Small intestine (tissue), 7 donors: ENCODE data around the gene VGLL3. TPM values are rescaled to one million over a fixed set of nuclear protein-coding genes. Genes with fewer than 3 reads are reported as not detected.
"Not testable (repeated sequence)": the region's sequence is repeated elsewhere in the genome, so short reads cannot be mapped to it uniquely, and the experiment has no call there.

Experiments used
- DNase-seq, 2 donors: peaks; one replicate each; pipeline versions ENCODE4 v3.0.0 to v3.0.0-alpha.2; 2013
- FAIRE-seq: peaks from 2 replicates; lab custom pipeline; 2012; peaks lifted over from hg19 to GRCh38; lab: Jason Lieb, UNC
- H3K27ac ChIP-seq, 3 donors: one replicate each; pipeline ENCODE4 v1.5.1; 2013; ENCODE audit warnings: low read length in 2 of 3, mild to moderate bottlenecking in 2 of 3, control low read depth in 1 of 3, inconsistent platforms in 1 of 3, low read depth in 1 of 3, moderate library complexity in 1 of 3
- H3K27me3 ChIP-seq, 3 donors: one replicate each; pipeline ENCODE4 v1.6.1; 2013; ENCODE audit warnings: low read length in 3 of 3, inconsistent platforms in 1 of 3; ENCODE audit not compliant: control insufficient read depth in 3 of 3, insufficient read depth in 3 of 3
- H3K36me3 ChIP-seq, 3 donors: one replicate each; pipeline ENCODE4 v1.6.1; 2013; ENCODE audit warnings: low read length in 3 of 3, inconsistent platforms in 1 of 3, low read depth in 1 of 3, mild to moderate bottlenecking in 1 of 3, moderate library complexity in 1 of 3; ENCODE audit not compliant: control insufficient read depth in 3 of 3, insufficient read depth in 2 of 3
- H3K4me1 ChIP-seq, 3 donors: one replicate each; pipeline ENCODE4 v1.6.1; 2013; ENCODE audit warnings: low read length in 2 of 3, inconsistent platforms in 1 of 3, low read depth in 1 of 3, mild to moderate bottlenecking in 1 of 3, moderate library complexity in 1 of 3; ENCODE audit not compliant: control insufficient read depth in 3 of 3, insufficient read depth in 2 of 3
- H3K4me3 ChIP-seq, 3 donors: one replicate each; pipeline ENCODE4 v1.5.1; 2013; ENCODE audit warnings: low read length in 3 of 3, control low read depth in 1 of 3, inconsistent platforms in 1 of 3, low read depth in 1 of 3, mild to moderate bottlenecking in 1 of 3, moderate library complexity in 1 of 3
- H3K9me3 ChIP-seq, 2 donors: one replicate each; pipeline ENCODE4 v1.6.1; 2013; ENCODE audit warnings: low read depth in 1 of 2, low read length in 1 of 2; ENCODE audit not compliant: control insufficient read depth in 2 of 2, insufficient read depth in 1 of 2
- whole genome bisulfite sequencing, 3 donors: extraction: QIAGEN DNeasy Blood & Tissue Kit; methylation state at CpG; one replicate each; pipeline ENCODE4 v1.1.7; 2013; 5-methylcytosine and 5-hydroxymethylcytosine counted together
- polyA plus RNA-seq, 4 donors: library from polyadenylated mRNA; stranded (reverse) in 3 of 4; unstranded in 1 of 4; fragments of 200-250 nt in 3 of 4; fragments of 120-200 nt in 1 of 4; gene quantifications; one replicate each; pipeline versions ENCODE4 v1.2.1 to v1.2.3, GENCODE V29; 2013
- donor health status: healthy with polysubstance abuse.
- donor health status: control.
- donor health status: control.
- donor health status: Bipolar disorder and iron deficiency.
- donor health status: healthy.

The VGLL3 gene
- polyA plus RNA-seq, 4 donors, result 1.6 to 11.4 (median 1.7) TPM; not detected in 1

DNA sequence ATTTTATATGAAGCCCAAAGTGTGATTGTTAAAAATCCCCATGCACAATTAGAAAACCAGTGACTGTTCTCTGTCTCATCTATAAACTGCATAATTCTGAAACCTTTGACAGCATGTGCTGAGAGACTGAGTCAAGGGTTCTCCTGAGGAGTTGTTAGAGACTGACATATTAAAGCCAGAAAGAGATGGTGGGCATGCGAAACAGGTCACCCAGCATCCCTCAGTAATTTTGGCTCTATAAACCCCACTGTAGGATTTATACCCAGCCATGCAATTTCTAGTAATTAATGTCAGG lies 3.6 kb downstream of the VGLL3 start:
- H3K27me3 ChIP-seq, result peaks cover 0 to 16% (median 2%) of the 10 kb centered on the region in 3 donors
- FAIRE-seq, result no peak

GRCh38 chr3:86986671-86987420 lies 4.1 kb downstream of the VGLL3 start:
- 51 to 59% (median 54%) methylated on average over 6 of the region's 6 CpGs for WGBS, 3 donors
- H3K9me3 ChIP-seq, result no peaks in the 10 kb centered on the region
- H3K27me3 ChIP-seq, result peaks cover 0 to 16% (median 2%) of the 10 kb centered on the region in 3 donors
- H3K27ac ChIP-seq, result no peak overlapping the region
- H3K4me3 ChIP-seq, result no peak overlapping the region
- no peak for DNase-seq
- peaks cover 0 to 12% (median 0%) of the 10 kb centered on the region in 3 donors for H3K4me1 ChIP-seq
- H3K36me3 ChIP-seq, result no peaks in the 10 kb centered on the region
- FAIRE-seq, result no peak

More for the DNA sequence above, 3.6 kb downstream of the VGLL3 start:
- no peak for DNase-seq
- no peaks in the 10 kb centered on the region for H3K9me3 ChIP-seq
- H3K27ac ChIP-seq, result no peak overlapping the region
- peaks cover 0 to 14% (median 0%) of the 10 kb centered on the region in 3 donors for H3K4me1 ChIP-seq
- no peaks in the 10 kb centered on the region for H3K36me3 ChIP-seq
- 80 to 89% (median 82%) methylated on average over 1 of the region's 1 CpG for WGBS, 3 donors
- H3K4me3 ChIP-seq, result no peak overlapping the region

- WGBS, 3 donors, result 71 to 75% (median 73%) methylated on average over 2 of the region's 2 CpGs
- no peak for FAIRE-seq
- DNase-seq, result no peak
- Histone ChIP-seq H3K9me3 (no peaks in the 10 kb centered on the region), H3K27me3 (peaks cover 0 to 13% (median 0%) of the 10 kb centered on the region in 3 donors), H3K36me3 (no peaks in the 10 kb centered on the region), H3K27ac (no peak overlapping the region), H3K4me1 (peaks cover 0 to 6% (median 0%) of the 10 kb centered on the region in 3 donors), H3K4me3 (no peak overlapping the region)
These were observed 5.6 kb downstream of the VGLL3 start for GRCh38 chr3:86985181-86985826.

GRCh38 chr3:86984271-86984670 lies 6.7 kb downstream of the VGLL3 start:
- FAIRE-seq (no peak), DNase-seq (no peak)
- H3K36me3 ChIP-seq, result no peaks in the 10 kb centered on the region
- WGBS, 3 donors, result 78 to 83% (median 81%) methylated on average over 2 of the region's 2 CpGs
- no peaks in the 10 kb centered on the region for H3K4me1 ChIP-seq
- peaks cover 0 to 5% (median 0%) of the 10 kb centered on the region in 3 donors for H3K27me3 ChIP-seq
- no peak overlapping the region for H3K4me3 ChIP-seq
- H3K27ac ChIP-seq, result no peak overlapping the region
- no peaks in the 10 kb centered on the region for H3K9me3 ChIP-seq

GRCh38 chr3:86982883-86983282 lies 8.1 kb downstream of the VGLL3 start:
- H3K4me3 ChIP-seq, result no peak overlapping the region
- 55 to 77% (median 60%) methylated on average over 2 of the region's 2 CpGs for WGBS, 3 donors
- H3K9me3 ChIP-seq, result no peaks in the 10 kb centered on the region
- peaks cover 0 to 2% (median 0%) of the 10 kb centered on the region in 3 donors for H3K27me3 ChIP-seq
- DNase-seq (no peak), FAIRE-seq (no peak)
- no peak overlapping the region for H3K27ac ChIP-seq
- no peaks in the 10 kb centered on the region for H3K36me3 ChIP-seq
- no peaks in the 10 kb centered on the region for H3K4me1 ChIP-seq

GRCh38 chr3:86978111-86978551 lies 12.8 kb downstream of the VGLL3 start:
- FAIRE-seq, result no peak
- Histone ChIP-seq H3K4me3 (no peak overlapping the region), H3K4me1 (no peaks in the 10 kb centered on the region), H3K27ac (no peak overlapping the region), H3K9me3 (no peaks in the 10 kb centered on the region), H3K36me3 (no peaks in the 10 kb centered on the region), H3K27me3 (no peaks in the 10 kb centered on the region)
- DNase-seq, result no peak
- WGBS, 3 donors, result 70 to 76% (median 73%) methylated on average over 6 of the region's 6 CpGs

DNA sequence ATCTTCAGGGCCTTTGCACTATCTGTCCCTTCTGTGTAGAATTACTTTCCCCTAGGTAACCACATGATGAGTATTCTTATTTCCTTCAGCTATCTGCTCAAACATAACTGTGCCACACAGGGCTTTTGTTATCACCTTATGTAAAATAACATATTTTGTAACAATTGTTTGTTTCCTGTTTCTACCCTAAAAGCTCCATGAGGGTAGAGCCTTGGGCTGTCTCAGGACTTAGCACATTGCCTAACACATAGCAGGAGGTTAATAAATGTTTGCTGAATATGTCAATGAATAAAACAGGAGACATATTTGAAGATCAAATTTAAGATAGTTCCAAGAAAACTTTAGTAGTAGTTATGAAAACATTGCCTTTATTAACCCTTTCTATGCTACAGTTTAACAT lies 14.7 kb downstream of the VGLL3 start:
- H3K9me3 ChIP-seq, result no peaks in the 10 kb centered on the region
- H3K27ac ChIP-seq, result no peak overlapping the region
- FAIRE-seq, result no peak

GRCh38 chr3:86974177-86974576 lies 16.8 kb downstream of the VGLL3 start:
- H3K4me3 ChIP-seq, H3K36me3 ChIP-seq, FAIRE-seq, H3K27me3 ChIP-seq, H3K27ac ChIP-seq, DNase-seq, H3K4me1 ChIP-seq, H3K9me3 ChIP-seq: not testable (repeated sequence)
- 53 to 73% (median 62%) methylated on average over 8 of the region's 8 CpGs for WGBS, 3 donors

More for the DNA sequence above, 14.7 kb downstream of the VGLL3 start:
- no peak for DNase-seq
- H3K4me3 ChIP-seq, result no peak overlapping the region
- H3K36me3 ChIP-seq, result no peaks in the 10 kb centered on the region
- no peaks in the 10 kb centered on the region for H3K27me3 ChIP-seq
- no peaks in the 10 kb centered on the region for H3K4me1 ChIP-seq
